Loucy (cell line): ENCODE measurements around the gene MYCBPAP.

Experiments used
- EZH2phosphoT487 ChIP-seq: fragments of 200-600 bp; IDR thresholded peaks from 2 replicates; pipeline ENCODE4 v1.6.1; 2018; ENCODE audit warnings: antibody characterized with exemption, mild to moderate bottlenecking, moderate library complexity, borderline replicate concordance
- TF ChIP-seq, protein P1 (sequence below): fragments of 200-600 bp; sonication (generic); conservative IDR thresholded peaks from 2 replicates; pipeline ENCODE4 v1.5.1; 2014; ENCODE audit warnings: mild to moderate bottlenecking, antibody characterized with exemption, low read length

DNA sequence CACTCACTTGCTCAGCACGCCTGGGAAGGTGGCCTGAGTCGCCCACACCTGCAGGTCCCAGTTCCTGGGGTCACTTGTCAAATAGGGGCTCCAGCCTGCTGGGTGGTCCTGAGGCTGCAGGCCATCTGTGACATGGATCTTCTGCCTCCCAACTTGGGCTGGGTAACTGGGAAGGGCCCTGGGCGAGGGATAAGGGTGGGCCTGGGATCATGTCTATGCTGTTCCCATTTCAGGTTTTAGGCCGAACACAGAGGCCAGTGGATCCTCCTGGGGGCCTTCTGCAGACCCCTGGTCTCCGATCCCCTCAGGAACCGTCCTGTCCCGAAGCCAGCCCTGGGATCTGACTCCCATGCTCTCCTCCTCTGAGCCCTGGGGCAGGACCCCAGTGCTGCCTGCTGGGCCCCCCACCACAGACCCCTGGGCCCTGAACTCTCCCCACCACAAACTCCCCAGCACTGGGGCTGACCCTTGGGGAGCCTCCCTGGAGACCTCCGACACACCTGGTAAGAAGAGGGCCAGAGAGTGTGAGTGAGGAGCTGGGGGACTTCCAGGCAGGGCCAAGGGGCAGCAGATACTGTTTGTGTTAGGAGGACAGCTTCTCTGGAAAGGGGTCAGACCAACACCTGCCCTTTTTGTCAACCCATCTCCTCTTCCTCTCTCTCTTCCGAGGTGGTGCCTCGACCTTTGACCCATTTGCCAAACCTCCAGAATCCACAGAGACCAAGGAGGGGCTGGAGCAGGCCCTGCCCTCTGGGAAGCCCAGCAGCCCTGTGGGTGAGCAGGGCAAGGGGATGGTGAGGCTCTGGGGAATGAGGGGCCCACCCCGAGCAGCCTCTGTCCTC is 32.5 kb downstream of the MYCBPAP start:
- TF ChIP-seq, protein P1, sequence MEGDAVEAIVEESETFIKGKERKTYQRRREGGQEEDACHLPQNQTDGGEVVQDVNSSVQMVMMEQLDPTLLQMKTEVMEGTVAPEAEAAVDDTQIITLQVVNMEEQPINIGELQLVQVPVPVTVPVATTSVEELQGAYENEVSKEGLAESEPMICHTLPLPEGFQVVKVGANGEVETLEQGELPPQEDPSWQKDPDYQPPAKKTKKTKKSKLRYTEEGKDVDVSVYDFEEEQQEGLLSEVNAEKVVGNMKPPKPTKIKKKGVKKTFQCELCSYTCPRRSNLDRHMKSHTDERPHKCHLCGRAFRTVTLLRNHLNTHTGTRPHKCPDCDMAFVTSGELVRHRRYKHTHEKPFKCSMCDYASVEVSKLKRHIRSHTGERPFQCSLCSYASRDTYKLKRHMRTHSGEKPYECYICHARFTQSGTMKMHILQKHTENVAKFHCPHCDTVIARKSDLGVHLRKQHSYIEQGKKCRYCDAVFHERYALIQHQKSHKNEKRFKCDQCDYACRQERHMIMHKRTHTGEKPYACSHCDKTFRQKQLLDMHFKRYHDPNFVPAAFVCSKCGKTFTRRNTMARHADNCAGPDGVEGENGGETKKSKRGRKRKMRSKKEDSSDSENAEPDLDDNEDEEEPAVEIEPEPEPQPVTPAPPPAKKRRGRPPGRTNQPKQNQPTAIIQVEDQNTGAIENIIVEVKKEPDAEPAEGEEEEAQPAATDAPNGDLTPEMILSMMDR = no peak
- no peak for TF ChIP-seq EZH2phosphoT487
